ENCODE results near the gene EIF4E.

Gene EIF4E

DNA sequence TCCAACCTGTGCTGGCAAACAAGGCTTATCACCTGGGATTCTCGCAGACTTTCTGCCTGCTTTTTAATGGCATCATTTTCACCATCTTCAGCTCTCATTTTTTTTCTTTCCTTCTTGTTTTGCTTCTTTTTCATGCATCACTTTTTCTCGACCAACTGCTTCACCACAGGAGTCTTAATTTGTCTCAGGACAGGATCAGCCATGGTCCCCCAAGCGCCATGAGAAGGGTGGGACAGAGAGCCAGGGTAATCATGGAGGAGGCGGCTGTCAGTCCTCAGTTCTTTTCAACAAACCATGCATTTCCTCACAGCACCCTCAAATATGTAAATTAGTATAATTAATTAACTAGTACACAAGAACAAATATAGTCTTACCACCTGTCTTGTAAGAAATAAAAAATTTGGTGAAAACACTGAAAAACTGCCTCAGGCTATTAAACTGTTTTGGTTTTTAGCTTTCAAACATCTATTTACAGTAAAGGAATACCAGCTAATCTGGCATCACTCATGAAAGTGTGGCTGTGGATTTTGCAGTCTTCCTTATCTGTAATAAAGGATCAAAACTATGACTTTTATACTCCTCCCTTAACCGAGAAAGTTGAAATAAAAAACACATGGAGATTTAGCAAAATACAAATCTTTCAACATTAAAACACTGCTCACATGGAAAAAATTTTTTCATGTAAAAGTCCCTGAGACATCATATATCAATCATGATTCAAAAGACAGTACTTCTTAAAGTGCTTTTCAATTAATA lies 19.1 kb downstream of the EIF4E start:
- H3K4me3 ChIP-seq (ENCODE audit: low read depth, low read length): no peak overlapping the region
- TF ChIP-seq, protein P1, sequence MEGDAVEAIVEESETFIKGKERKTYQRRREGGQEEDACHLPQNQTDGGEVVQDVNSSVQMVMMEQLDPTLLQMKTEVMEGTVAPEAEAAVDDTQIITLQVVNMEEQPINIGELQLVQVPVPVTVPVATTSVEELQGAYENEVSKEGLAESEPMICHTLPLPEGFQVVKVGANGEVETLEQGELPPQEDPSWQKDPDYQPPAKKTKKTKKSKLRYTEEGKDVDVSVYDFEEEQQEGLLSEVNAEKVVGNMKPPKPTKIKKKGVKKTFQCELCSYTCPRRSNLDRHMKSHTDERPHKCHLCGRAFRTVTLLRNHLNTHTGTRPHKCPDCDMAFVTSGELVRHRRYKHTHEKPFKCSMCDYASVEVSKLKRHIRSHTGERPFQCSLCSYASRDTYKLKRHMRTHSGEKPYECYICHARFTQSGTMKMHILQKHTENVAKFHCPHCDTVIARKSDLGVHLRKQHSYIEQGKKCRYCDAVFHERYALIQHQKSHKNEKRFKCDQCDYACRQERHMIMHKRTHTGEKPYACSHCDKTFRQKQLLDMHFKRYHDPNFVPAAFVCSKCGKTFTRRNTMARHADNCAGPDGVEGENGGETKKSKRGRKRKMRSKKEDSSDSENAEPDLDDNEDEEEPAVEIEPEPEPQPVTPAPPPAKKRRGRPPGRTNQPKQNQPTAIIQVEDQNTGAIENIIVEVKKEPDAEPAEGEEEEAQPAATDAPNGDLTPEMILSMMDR (IDR thresholded peaks at IDR 0.05; ENCODE audit: borderline replicate concordance, insufficient read depth, low read depth, low read length): no peak

DNA sequence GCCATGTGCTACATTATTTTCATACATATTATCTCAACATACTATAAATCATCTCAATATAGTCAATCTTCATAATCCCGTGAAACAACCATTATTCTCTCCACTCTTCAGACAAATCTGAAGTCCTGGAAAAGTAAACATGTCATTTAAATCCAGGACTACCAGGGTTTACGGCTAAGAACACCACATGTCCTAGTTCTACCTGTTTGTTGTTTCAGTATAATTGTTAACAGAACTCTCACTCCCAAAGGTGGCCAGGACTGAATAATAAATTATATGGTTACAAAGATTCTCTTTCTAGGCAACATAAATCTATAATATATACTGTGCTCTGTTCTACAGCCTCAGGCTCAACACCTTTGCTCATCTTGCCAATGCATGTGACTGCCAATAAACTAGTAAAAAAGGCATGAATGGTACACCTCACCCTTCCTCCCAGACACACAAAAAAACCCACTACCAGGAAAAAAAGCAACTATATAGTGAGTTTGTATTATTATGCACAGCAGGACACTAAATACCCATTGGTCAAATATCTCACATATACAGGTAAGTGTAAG lies 20.1 kb downstream of the EIF4E start:
- TF ChIP-seq, protein P1 (IDR thresholded peaks at IDR 0.05; ENCODE audit: borderline replicate concordance, insufficient read depth, low read depth, low read length): no peak
- no peak overlapping the region for H3K4me3 ChIP-seq (ENCODE audit: low read depth, low read length)

DNA sequence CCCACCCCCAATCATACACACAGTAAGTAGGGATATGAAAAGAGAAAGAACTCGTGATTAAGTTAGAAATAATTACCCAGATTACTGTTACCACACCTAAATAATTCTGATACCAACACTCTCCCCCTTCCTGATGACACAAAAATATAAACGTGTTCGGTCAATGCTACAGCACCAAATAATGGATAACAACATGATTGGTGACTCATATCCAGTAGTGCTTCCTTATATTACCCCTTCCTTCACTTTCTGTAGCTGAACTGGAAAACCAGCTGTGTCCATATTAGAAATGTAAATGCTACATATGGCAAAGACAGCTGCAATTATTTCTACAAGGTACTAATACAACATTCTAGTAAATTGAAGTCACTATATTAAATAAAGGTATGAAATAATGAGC lies 20.8 kb downstream of the EIF4E start:
- TF ChIP-seq, protein P1 (IDR thresholded peaks at IDR 0.05; ENCODE audit: borderline replicate concordance, insufficient read depth, low read depth, low read length): no peak
- no peak overlapping the region for H3K4me3 ChIP-seq (ENCODE audit: low read depth, low read length)

DNA sequence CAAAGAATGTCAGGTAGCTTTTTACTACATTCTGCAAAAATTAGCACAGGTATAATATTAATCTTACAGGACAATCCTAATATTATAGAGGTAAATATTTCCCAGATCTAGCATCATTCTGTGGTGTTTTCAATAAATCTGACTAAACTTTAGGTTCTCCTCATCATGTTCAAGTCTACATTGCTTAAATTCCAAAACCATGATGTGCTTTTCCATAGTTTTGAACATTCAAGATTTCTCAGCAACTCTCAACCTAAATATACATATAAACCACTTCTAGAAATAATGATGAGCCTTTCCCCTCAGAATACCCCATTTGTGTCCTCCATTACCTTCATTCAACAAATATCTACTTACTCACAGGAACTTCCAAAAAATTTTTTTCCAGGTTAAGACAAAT lies 23.1 kb downstream of the EIF4E start:
- H3K4me3 ChIP-seq (ENCODE audit: low read depth, low read length): no peak overlapping the region
- TF ChIP-seq, protein P1 (IDR thresholded peaks at IDR 0.05; ENCODE audit: borderline replicate concordance, insufficient read depth, low read depth, low read length): no peak

DNA sequence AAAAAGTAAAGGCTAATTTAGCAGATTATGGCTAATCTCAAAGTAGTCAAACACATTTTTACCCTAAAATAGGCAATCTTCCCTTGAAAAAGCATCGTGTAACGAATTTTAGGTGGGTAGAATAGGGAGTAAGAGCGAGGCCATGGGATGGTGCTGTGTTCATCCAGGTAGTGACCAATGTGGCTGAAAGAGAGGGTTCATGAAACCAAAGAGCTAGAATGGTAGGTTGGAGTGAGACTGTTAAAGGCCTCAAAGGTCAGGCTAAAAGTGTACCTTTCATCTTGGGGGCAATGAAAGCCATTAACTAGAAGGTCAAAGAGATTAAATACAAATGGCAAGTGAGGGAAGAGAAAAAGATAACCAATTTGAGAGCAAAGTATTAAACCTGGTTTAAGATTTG lies 23.6 kb downstream of the EIF4E start:
- TF ChIP-seq, protein P1 (IDR thresholded peaks at IDR 0.05; ENCODE audit: borderline replicate concordance, insufficient read depth, low read depth, low read length): no peak
- no peak overlapping the region for H3K4me3 ChIP-seq (ENCODE audit: low read depth, low read length)

DNA sequence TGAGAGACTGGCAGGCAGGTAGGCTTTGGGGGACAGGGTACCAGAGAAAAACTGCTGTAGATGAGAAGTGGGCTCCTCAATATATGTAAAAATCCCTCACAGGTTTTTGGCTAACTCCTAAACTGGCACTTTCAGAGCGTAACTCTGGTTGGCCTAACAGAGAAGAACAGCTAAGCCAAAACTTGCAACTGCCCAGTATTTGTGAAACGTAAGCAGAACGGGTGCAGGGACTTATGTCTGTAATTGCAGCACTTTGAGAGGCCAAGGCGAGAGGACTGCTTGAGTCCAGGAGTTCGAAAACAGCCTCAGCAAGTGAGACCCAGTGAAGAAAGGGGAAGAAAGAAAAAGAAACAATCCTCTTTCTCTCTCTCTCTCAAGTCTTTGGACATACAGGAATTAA lies 25.0 kb downstream of the EIF4E start:
- H3K4me3 ChIP-seq (ENCODE audit: low read depth, low read length): no peak overlapping the region

More for the DNA sequence above, 25.0 kb downstream of the EIF4E start:
- TF ChIP-seq, protein P1 (IDR thresholded peaks at IDR 0.05; ENCODE audit: borderline replicate concordance, insufficient read depth, low read depth, low read length): no peak

Measured in GM12875 (cell line).